ENCODE measurements around the gene AKNAD1. TPM values are rescaled to one million over a fixed set of nuclear protein-coding genes. Genes with fewer than 3 reads are reported as not detected.

AKNAD1 gene
- total RNA-seq (2021) (0.54 TPM in 1 of 2 replicates, not detected in the other), Bru-seq, nascent RNA (percentile 24 among the genes with signal in this experiment), BruChase-seq, experiment 1, labeled RNA remaining after a 2-hour chase (percentile 20 among the genes with signal in this experiment), BruChase-seq, experiment 2, labeled RNA remaining after a 6-hour chase (percentile 23 among the genes with signal in this experiment)
- long read RNA-seq, partial matches to known transcripts = 0 of 1 reads
- long read RNA-seq, other reads (novel, unspliced or antisense) = 1 of 1 reads

- TF ChIP-seq CTCF (conservative IDR thresholded peaks at IDR 0.05; ENCODE audit: low read depth, low read length) = no peak
- no peak for TF ChIP-seq EZH2 (IDR thresholded peaks at IDR 0.05; ENCODE audit: borderline replicate concordance, low read depth, low read length, poor library complexity, severe bottlenecking)
- no peak within 1 kb of the TSS for H3K27ac ChIP-seq (ENCODE audit: low read depth, low read length, poor library complexity, severe bottlenecking)
- POLR2A ChIA-PET (ENCODE audit: low non-redundant PET) = no interaction called here
- CTCF ChIA-PET = no interaction called here
- no peaks in the 10 kb centered on the region for H3K27me3 ChIP-seq (replicated peaks; ENCODE audit: insufficient read depth, low read depth, low read length, poor library complexity)
- intact Hi-C loops (cut with micrococcal nuclease; ENCODE audit: unreplicated experiment) = no loop called here
- BruUV-seq (replicated peaks) = no TSS peak
- no peak for DNase-seq (ENCODE audit: low spot score)
- H3K4me1 ChIP-seq (ENCODE audit: insufficient read depth, low read length, poor library complexity, severe bottlenecking) = peaks cover 3% of the 10 kb centered on the region
- H3K4me3 ChIP-seq (ENCODE audit: low read depth, low read length, poor library complexity, severe bottlenecking) = no peak within 1 kb of the TSS
- H3K36me3 ChIP-seq (ENCODE audit: insufficient read depth, low read length, poor library complexity, severe bottlenecking) = no peaks in the 10 kb centered on the region
- no peaks in the 10 kb centered on the region for H3K9me3 ChIP-seq (ENCODE audit: low read depth, low read length, poor library complexity, severe bottlenecking)
Measured at GRCh38 chr1:108856994-108857393, at the start of gene AKNAD1. AKNAD1 (minus strand) TSS chr1:108857094; CDS start chr1:108852664, 4,430 bp downstream.

- DNase-seq (ENCODE audit: low spot score) = no peak
- Histone ChIP-seq H3K4me1 (ENCODE audit: insufficient read depth, low read length, poor library complexity, severe bottlenecking) (no peaks in the 10 kb centered on the region), H3K27ac (ENCODE audit: low read depth, low read length, poor library complexity, severe bottlenecking) (no peak overlapping the region), H3K27me3 (replicated peaks; ENCODE audit: insufficient read depth, low read depth, low read length, poor library complexity) (no peaks in the 10 kb centered on the region), H3K4me3 (ENCODE audit: low read depth, low read length, poor library complexity, severe bottlenecking) (no peak overlapping the region), H3K36me3 (ENCODE audit: insufficient read depth, low read length, poor library complexity, severe bottlenecking) (peaks cover 9% of the 10 kb centered on the region), H3K9me3 (ENCODE audit: low read depth, low read length, poor library complexity, severe bottlenecking) (no peaks in the 10 kb centered on the region)
- no peak for TF ChIP-seq EZH2 (IDR thresholded peaks at IDR 0.05; ENCODE audit: borderline replicate concordance, low read depth, low read length, poor library complexity, severe bottlenecking)
- TF ChIP-seq CTCF (conservative IDR thresholded peaks at IDR 0.05; ENCODE audit: low read depth, low read length) = no peak
- POLR2A ChIA-PET (ENCODE audit: low non-redundant PET) = no interaction called here
- CTCF ChIA-PET = no interaction called here
- BruUV-seq (replicated peaks) = no TSS peak
- intact Hi-C loops (cut with micrococcal nuclease; ENCODE audit: unreplicated experiment) = no loop called here
Measured at GRCh38 chr1:108901106-108901505, 44.2 kb upstream of the AKNAD1 start.

GRCh38 chr1:108897865-108898720 lies 41.2 kb upstream of the AKNAD1 start:
- H3K4me3 ChIP-seq (ENCODE audit: low read depth, low read length, poor library complexity, severe bottlenecking) = no peak overlapping the region
- no peaks in the 10 kb centered on the region for H3K27me3 ChIP-seq (replicated peaks; ENCODE audit: insufficient read depth, low read depth, low read length, poor library complexity)
- H3K9me3 ChIP-seq (ENCODE audit: low read depth, low read length, poor library complexity, severe bottlenecking) = no peaks in the 10 kb centered on the region
- no peaks in the 10 kb centered on the region for H3K4me1 ChIP-seq (ENCODE audit: insufficient read depth, low read length, poor library complexity, severe bottlenecking)
- intact Hi-C loops (cut with micrococcal nuclease; ENCODE audit: unreplicated experiment) = loop anchor here (1.0 to 10.0 kb wide), 5 partner anchors 70 to 386 kb away; partner anchors contain the start of genes PRPF38B and STXBP3
- no peak overlapping the region for H3K27ac ChIP-seq (ENCODE audit: low read depth, low read length, poor library complexity, severe bottlenecking)
- BruUV-seq (replicated peaks) = no TSS peak
- ChIA-PET CTCF (interaction anchor here (0.6 to 1.3 kb wide), 2 partner anchors 69 to 105 kb away, joined by 5 to 6 read pairs; no protein-coding TSS in a partner anchor), POLR2A (ENCODE audit: low non-redundant PET) (interaction anchor here (0.6 kb wide), 1 partner anchor 82 kb away, joined by 3 read pairs; no protein-coding TSS in a partner anchor)
- TF ChIP-seq CTCF (conservative IDR thresholded peaks at IDR 0.05; ENCODE audit: low read depth, low read length) (peak; percentile 80), EZH2 (IDR thresholded peaks at IDR 0.05; ENCODE audit: borderline replicate concordance, low read depth, low read length, poor library complexity, severe bottlenecking) (no peak)
- H3K36me3 ChIP-seq (ENCODE audit: insufficient read depth, low read length, poor library complexity, severe bottlenecking) = peaks cover 9% of the 10 kb centered on the region
- peak; percentile 77 for DNase-seq (ENCODE audit: low spot score)
